GM19328 (cell line): Measurements from ENCODE around the gene RANBP9.

Experiments
- ATAC-seq: cut with Tn5 transposase; IDR thresholded peaks from one replicate; pipeline ENCODE4 v1.9.1; 2021; ENCODE audit warnings: mild to moderate bottlenecking, moderate library complexity; ENCODE audit not compliant: unreplicated experiment

RANBP9 gene

GRCh38 chr6:13679996-13680395, 31.6 kb downstream of the RANBP9 start:
- no peak for ATAC-seq

GRCh38 chr6:13678255-13678983, 33.2 kb downstream of the RANBP9 start:
- no peak for ATAC-seq

GRCh38 chr6:13677878-13678254, 33.8 kb downstream of the RANBP9 start:
- no peak for ATAC-seq

DNA sequence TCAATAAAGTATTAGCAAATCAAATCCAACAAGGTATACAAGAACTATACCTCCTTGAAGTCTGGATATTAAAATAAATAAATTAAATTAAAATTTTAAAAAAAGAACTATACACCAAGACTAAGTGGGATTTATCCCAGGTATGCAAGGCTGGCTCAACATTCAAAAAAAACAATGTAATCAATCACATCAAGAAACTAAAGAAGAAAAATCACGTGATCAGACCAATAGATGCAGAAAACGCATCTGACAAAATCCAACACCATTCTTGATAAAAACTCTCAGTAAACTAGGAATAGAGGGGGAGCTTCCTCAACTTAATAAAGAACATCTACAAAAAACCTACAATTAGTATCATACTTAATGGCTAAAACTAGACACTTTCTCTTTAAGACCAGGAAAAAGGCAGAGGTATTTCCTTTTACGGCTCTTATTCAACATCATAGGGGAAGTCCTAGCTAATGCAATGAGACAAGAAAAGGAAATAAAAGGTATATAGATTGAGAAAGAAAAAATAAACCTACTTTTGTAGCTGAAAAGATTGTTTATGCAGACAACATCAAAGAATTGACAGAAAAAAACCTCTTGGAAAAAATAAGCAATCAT, 35.0 kb downstream of the RANBP9 start:
- ATAC-seq: no peak

GRCh38 chr6:13674533-13675190, 37.0 kb downstream of the RANBP9 start:
- no peak for ATAC-seq

DNA sequence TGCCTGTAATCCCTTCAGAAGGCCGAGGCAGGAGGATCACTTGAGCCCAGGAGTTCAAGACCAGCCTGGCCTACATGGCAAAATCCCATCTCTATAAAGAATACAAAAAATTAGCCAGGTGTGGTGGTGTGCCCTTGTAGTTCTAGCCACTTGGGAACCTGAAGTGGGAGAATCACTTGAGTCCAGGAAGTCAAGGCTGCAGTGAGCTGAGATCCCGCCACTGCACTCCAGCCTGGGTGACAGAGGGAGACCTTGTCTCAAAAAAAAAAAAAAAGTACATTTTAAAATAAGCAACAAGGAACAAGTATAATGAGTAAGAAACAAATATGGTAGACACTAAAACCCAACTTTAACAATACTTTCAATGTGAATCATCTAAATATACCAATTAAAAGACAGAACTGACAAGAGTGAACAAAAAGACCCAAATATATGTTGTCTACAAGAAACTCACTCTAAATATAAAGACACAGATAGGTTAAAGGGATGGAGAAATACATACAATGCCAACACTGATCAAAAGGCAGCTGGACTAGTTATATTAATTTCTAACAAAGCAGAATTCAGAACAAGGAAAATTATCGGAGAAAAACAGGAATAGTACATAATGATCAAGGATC, 37.7 kb downstream of the RANBP9 start:
- no peak for ATAC-seq

DNA sequence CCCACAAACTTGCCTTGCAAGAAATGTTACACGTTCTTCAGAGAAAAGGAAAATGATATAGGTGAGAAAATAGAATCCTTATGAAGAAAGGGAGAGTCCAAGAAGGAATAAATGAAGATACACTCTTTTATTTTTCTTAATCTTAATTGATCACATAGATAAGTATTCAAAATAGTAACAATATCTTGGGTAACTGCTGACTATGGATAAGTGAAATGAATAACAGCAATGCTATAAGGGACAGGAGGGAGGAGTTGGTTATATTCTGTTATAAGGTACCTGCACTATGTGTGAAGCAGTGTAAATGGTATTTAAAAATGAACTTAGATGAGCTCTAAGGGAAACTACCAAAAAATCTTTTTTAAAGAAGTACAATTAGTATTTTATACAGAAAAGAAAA, 38.3 kb downstream of the RANBP9 start:
- ATAC-seq: no peak

- no peak for ATAC-seq
Measured at GRCh38 chr6:13672904-13673303, 38.7 kb downstream of the RANBP9 start.

DNA sequence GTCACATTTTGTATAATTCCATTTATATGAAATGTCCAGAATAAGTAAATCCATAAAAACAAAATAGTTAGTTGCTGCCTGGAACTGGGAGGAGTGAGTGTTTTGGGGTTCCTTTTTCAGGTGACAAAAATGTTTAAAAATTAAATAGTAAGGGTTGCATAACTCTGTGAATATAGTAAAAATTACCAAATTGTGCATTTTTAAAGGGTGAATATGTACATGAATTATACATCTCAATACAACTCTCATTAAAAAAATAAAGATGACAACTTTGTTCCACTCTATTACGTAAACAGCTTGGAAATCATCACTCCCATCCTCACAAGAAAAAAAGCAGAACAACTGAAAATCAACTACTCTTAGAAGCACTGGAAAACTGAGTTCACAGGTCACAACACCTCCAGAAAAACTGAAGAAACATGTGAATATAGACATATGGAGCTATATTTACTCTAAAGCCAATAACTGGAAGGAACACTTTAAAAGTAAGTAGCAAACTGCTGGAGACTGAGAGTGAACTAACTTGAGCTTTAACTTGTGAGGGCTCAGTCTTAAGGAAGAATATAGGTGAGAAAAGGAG, 40.0 kb downstream of the RANBP9 start:
- ATAC-seq: no peak

DNA sequence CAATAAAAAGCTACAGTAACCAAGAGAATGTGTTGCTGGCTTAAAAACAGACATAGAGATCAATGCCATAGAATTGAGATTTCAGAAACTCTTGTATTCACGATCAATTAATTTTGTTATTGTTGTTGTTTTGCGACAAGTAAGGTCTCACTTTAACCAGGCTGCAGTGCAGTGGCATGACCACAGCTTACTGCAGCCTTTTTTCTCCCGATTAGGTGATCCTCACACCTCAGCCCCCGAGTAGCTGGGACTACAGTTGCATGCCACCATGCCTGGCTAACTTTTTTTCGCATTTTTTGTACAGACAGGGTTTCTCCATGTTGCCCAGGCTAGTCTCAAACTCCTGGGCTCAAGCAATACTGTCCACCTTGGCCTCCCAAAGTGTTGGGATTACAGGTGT, 42.2 kb downstream of the RANBP9 start:
- ATAC-seq: no peak

GRCh38 chr6:13668291-13668928, 43.2 kb downstream of the RANBP9 start:
- ATAC-seq: no peak

DNA sequence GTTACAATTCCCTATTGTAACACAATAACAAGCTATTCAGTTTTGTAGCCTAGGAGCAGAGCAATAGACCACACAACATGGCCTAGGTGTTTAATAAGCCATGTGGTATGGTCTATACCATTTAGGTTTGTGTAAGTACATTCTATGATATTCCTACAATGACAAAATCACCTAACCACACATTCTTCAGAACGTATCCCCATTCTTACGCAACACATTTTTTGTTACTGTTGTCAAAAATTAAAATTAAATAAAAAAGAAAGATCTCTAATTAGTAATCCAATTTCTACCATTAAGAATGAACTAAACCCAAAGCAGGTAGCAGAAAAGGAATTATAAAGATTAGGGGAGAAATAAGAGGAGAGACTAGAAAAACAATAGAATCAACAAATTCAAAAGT, 44.0 kb downstream of the RANBP9 start:
- no peak for ATAC-seq

- ATAC-seq: no peak
Measured at GRCh38 chr6:13666194-13667105, 45.2 kb downstream of the RANBP9 start.

DNA sequence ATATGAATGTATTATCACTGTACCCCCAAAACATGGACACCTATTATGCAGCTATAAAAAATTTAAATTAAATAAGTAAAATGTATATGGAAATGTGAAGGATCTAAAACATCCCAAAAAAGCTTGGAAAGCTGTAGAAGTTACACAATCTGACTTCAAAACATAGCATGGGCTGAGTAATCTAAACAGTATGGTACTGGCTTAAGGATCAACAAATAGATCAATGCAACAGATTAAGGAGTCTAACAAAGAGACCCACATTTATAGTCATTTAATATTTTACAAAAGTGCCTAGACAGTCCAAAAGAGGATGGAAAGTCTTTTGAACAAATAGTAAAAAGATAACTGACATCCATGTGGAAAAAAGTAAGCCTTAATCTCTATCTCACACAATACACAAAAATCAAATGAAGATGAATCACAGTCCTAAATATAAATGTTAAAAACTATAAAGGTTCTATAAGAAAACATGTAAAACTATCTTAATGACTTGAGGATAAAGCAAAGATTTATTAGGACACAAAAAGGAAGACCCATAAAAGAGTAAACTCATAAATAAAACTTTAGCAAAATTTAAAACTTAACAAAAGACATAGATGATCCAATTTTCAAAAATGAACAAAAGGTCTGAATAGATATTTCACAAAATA, 46.8 kb downstream of the RANBP9 start:
- no peak for ATAC-seq

GRCh38 chr6:13663986-13664385, 47.6 kb downstream of the RANBP9 start:
- ATAC-seq: no peak

DNA sequence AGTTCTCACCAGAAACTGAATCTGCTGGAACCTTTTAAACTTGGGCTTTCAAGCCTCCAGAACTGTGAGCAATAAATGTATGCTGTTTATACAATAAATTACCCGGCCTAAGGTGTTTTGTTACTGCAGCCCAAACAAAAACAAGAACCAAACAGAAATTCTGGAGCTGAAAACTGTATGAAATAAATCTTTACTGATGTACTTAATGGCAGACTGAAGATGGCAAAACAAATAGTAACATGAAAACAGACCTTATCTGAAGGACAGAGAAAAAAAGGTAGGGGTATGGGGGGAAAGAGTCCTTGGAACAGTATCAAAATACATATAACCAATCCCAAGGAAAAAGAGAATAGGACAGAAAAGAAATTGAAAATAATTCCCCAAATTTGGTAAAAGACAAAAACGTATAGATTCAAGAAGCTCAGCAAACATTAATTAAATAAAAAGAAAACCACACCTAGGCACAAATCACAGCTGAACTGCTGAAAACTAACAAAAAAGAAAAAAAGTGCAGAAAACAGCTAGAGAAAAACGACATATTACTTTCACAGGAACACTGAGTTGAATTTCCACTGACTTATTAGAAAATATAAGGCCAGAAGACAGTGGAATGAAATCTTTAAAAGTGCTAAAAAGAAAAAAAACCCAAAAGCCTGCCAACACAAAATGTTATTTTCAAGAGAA, 48.8 kb downstream of the RANBP9 start:
- no peak for ATAC-seq

- no peak for ATAC-seq
Measured at GRCh38 chr6:13661647-13662046, 50.0 kb downstream of the RANBP9 start.

- no peak for ATAC-seq
Measured at GRCh38 chr6:13660893-13661292, 50.7 kb downstream of the RANBP9 start.

GRCh38 chr6:13660273-13660672, 51.4 kb downstream of the RANBP9 start:
- ATAC-seq: no peak
